ENCODE results near the gene SARDH. TPM values are rescaled to one million over a fixed set of nuclear protein-coding genes. Genes with fewer than 3 reads are reported as not detected.

The SARDH gene
- total RNA-seq, 1 experiment from 2014 or later: 5.6 TPM

GRCh38 chr9:133733421-133733795, 4.7 kb downstream of the SARDH start:
- Histone ChIP-seq H3K27me3 (ENCODE audit: insufficient read depth, low read length) (no peaks in the 10 kb centered on the region), H3K4me3 (replicated peaks in 1 of 2; ENCODE audit: low read depth in 1 of 2, low read length in 2 of 2) (no peak overlapping the region), H3K9me3 (ENCODE audit: control insufficient read depth in 1 of 2, insufficient read depth in 1 of 2, low read depth in 1 of 2, low read length in 2 of 2) (no peaks in the 10 kb centered on the region), H3K4me1 (ENCODE audit: control insufficient read depth in 1 of 2, insufficient read depth in 2 of 2, low read length in 2 of 2) (peaks cover 1 to 10% of the 10 kb centered on the region in 2 experiments; a peak in 3 of 4 replicates), H3K27ac (ENCODE audit: low read depth, low read length) (no peak overlapping the region), H4K20me1 (ENCODE audit: insufficient read depth) (no peaks in the 10 kb centered on the region), H3K36me3 (ENCODE audit: control insufficient read depth in 1 of 2, insufficient read depth in 2 of 2, low read length in 2 of 2) (no peaks in the 10 kb centered on the region), H3K4me2 (ENCODE audit: low read length) (no peak overlapping the region), H3K9ac (ENCODE audit: low read length) (no peak overlapping the region), H3K79me2 (ENCODE audit: insufficient read depth, low read length) (no peaks in the 10 kb centered on the region), H3K9me2 (ENCODE audit: insufficient read depth) (no peaks in the 10 kb centered on the region), H2AFZ (ENCODE audit: low read depth, low read length, poor library complexity, severe bottlenecking) (no peak overlapping the region)
- TF ChIP-seq EZH2phosphoT487 (IDR thresholded peaks at IDR 0.05; ENCODE audit: borderline replicate concordance): no peak
- no peak for TF ChIP-seq EZH2 (IDR thresholded peaks at IDR 0.05)
- no peak for TF ChIP-seq POLR2A (IDR thresholded peaks at IDR 0.05; ENCODE audit: borderline replicate concordance, extremely low read depth, insufficient read depth, insufficient read length)
- no peak for TF ChIP-seq SIN3A (IDR thresholded peaks at IDR 0.05; ENCODE audit: low read depth)
- no peak for TF ChIP-seq ELF1 (IDR thresholded peaks at IDR 0.05; ENCODE audit: borderline replicate concordance, low read depth)
- no peak for TF ChIP-seq MAX (IDR thresholded peaks at IDR 0.05)
- no peak for TF ChIP-seq ZNF274 (IDR thresholded peaks at IDR 0.05; ENCODE audit: low read depth, low read length)
- intact Hi-C loops (cut with micrococcal nuclease): no loop called here
- ChIA-PET RAD21 (ENCODE audit: low non-redundant PET in 1 of 2, low total read pairs in 2 of 2, uncharacterized antibody in 2 of 2, unreplicated experiment in 2 of 2) (no interaction called here), CTCF (no interaction called here), POLR2A (no interaction called here)
- no peak for DNase-seq (ENCODE audit: low read depth, low spot score)
- no TSS peak for BruUV-seq (replicated peaks)
- ATAC-seq: no peak

- H3K4me1 ChIP-seq (ENCODE audit: control insufficient read depth in 1 of 2, insufficient read depth in 2 of 2, low read length in 2 of 2): peaks cover 0 to 4% of the 10 kb centered on the region in 2 experiments; a peak in 3 of 4 replicates
- H3K27me3 ChIP-seq (ENCODE audit: insufficient read depth, low read length): no peaks in the 10 kb centered on the region
- no peaks in the 10 kb centered on the region for H3K9me2 ChIP-seq (ENCODE audit: insufficient read depth)
- ATAC-seq (no peak), DNase-seq (ENCODE audit: low read depth, low spot score) (no peak)
- H3K9ac ChIP-seq (ENCODE audit: low read length): no peak overlapping the region
- H3K79me2 ChIP-seq (ENCODE audit: insufficient read depth, low read length): no peaks in the 10 kb centered on the region
- no peak for TF ChIP-seq EZH2phosphoT487 (IDR thresholded peaks at IDR 0.05; ENCODE audit: borderline replicate concordance)
- no peak for TF ChIP-seq SRF (IDR thresholded peaks at IDR 0.05; ENCODE audit: low read depth)
- no peak for TF ChIP-seq REST (IDR thresholded peaks at IDR 0.05; ENCODE audit: low read depth)
- TF ChIP-seq CEBPB (IDR thresholded peaks at IDR 0.05; ENCODE audit: low read depth): no peak
- TF ChIP-seq ZNF274 (IDR thresholded peaks at IDR 0.05; ENCODE audit: low read depth, low read length): no peak
- TF ChIP-seq EGR1 (IDR thresholded peaks at IDR 0.05; ENCODE audit: low read depth): no peak
- TF ChIP-seq SP1 (IDR thresholded peaks at IDR 0.05; ENCODE audit: low read depth): no peak
- no peak for TF ChIP-seq YY1 (IDR thresholded peaks at IDR 0.05; ENCODE audit: extremely low read depth, insufficient replicate concordance, low read depth, low read length)
- H3K36me3 ChIP-seq (ENCODE audit: control insufficient read depth in 1 of 2, insufficient read depth in 2 of 2, low read length in 2 of 2): no peaks in the 10 kb centered on the region
- H3K4me2 ChIP-seq (ENCODE audit: low read length): no peak overlapping the region
- POLR2A ChIA-PET: no interaction called here
- no peaks in the 10 kb centered on the region for H3K9me3 ChIP-seq (ENCODE audit: control insufficient read depth in 1 of 2, insufficient read depth in 1 of 2, low read depth in 1 of 2, low read length in 2 of 2)
- no peak overlapping the region for H2AFZ ChIP-seq (ENCODE audit: low read depth, low read length, poor library complexity, severe bottlenecking)
- H3K4me3 ChIP-seq (replicated peaks in 1 of 2; ENCODE audit: low read depth in 1 of 2, low read length in 2 of 2): no peak overlapping the region
- H4K20me1 ChIP-seq (ENCODE audit: insufficient read depth): no peaks in the 10 kb centered on the region
- CTCF ChIA-PET: interaction anchor here (1.9 kb wide), 1 partner anchor 10 kb away, joined by 11 read pairs; no protein-coding TSS in a partner anchor
- no TSS peak for BruUV-seq (replicated peaks)
- RAD21 ChIA-PET (ENCODE audit: low non-redundant PET in 1 of 2, low total read pairs in 2 of 2, uncharacterized antibody in 2 of 2, unreplicated experiment in 2 of 2): interaction anchor here in 1 of 2 experiments (0.6 kb wide), 1 partner anchor 872 kb away, joined by 3 read pairs; no protein-coding TSS in a partner anchor
- no peak overlapping the region for H3K27ac ChIP-seq (ENCODE audit: low read depth, low read length)
- intact Hi-C loops (cut with micrococcal nuclease): no loop called here
These were observed 5.3 kb downstream of the SARDH start for GRCh38 chr9:133732639-133733408.

Measured in HCT116 (cell line).